Ovary (tissue), 3 donors: ENCODE results near the gene FNBP1L.
"Not testable (repeated sequence)": the region's sequence is repeated elsewhere in the genome, so short reads cannot be mapped to it uniquely, and the experiment has no call there.

Experiments used
- POLR2A ChIP-seq: fragments of 450-650 bp; IDR thresholded peaks from one replicate; pipeline ENCODE4 v1.6.1; 2017; ENCODE audit warnings: antibody characterized with exemption, mild to moderate bottlenecking, moderate library complexity
- TF ChIP-seq, protein P1 (sequence below), 3 donors: fragments of 450-650 bp in 2 of 3; fragments of 200-600 bp in 1 of 3; IDR thresholded peaks; one replicate each; pipeline versions ENCODE4 v1.5.1 to v1.8.0; 2016 to 2022; ENCODE audit warnings: antibody characterized with exemption in 3 of 3, mild to moderate bottlenecking in 1 of 3
- donor health status: DM: no; HTN: no; CAD: no.

GRCh38 chr1:93469223-93469622 lies 21.3 kb downstream of the FNBP1L start:
- TF ChIP-seq, protein P1, sequence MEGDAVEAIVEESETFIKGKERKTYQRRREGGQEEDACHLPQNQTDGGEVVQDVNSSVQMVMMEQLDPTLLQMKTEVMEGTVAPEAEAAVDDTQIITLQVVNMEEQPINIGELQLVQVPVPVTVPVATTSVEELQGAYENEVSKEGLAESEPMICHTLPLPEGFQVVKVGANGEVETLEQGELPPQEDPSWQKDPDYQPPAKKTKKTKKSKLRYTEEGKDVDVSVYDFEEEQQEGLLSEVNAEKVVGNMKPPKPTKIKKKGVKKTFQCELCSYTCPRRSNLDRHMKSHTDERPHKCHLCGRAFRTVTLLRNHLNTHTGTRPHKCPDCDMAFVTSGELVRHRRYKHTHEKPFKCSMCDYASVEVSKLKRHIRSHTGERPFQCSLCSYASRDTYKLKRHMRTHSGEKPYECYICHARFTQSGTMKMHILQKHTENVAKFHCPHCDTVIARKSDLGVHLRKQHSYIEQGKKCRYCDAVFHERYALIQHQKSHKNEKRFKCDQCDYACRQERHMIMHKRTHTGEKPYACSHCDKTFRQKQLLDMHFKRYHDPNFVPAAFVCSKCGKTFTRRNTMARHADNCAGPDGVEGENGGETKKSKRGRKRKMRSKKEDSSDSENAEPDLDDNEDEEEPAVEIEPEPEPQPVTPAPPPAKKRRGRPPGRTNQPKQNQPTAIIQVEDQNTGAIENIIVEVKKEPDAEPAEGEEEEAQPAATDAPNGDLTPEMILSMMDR (IDR thresholded peaks at IDR 0.05) = not testable (repeated sequence)
- TF ChIP-seq POLR2A = not testable (repeated sequence)
